A549 (cell line): Measurements from ENCODE around the gene TKFC. TPM values are rescaled to one million over a fixed set of nuclear protein-coding genes. Genes with fewer than 3 reads are reported as not detected.
A peak's percentile ranks its signal among the peaks of the same experiment; 100 is the strongest.

Experiments used
- ATAC-seq, 2 experiments: fragments of 200-7000 bp in 1 of 2; fragments of >200 bp in 1 of 2; cut with Nextera tagmentation in 1 of 2; cut with Tn5 transposase in 1 of 2; 3 replicates each; pipeline versions ENCODE4 v1.8.0 to v1.9.1; 2018 to 2020; ENCODE audit warnings: mild to moderate bottlenecking in 1 of 2, moderate library complexity in 1 of 2
- CTCF ChIA-PET: fragments of 300-600 bp; sonication (Branson Sonifier 250); formaldehyde crosslinking; extraction: SDS; loops from one replicate; lab custom pipeline; 2021; ENCODE audit warnings: antibody characterized with exemption, inconsistent platforms; lab: Yijun Ruan, JAX
- POLR2A ChIA-PET: fragments of 350-600 bp; formaldehyde crosslinking; extraction: SDS; loops from one replicate; lab custom pipeline; 2021; ENCODE audit warnings: antibody characterized with exemption, inconsistent platforms; lab: Yijun Ruan, JAX
- DNase-seq, 2 experiments: peaks; one replicate each; pipeline versions ENCODE4 v3.0.0 to v3.0.0-alpha.2; 2011 to 2016; ENCODE audit warnings: low read depth in 1 of 2, low spot score in 1 of 2
- FAIRE-seq: peaks from 2 replicates; lab custom pipeline; 2011; peaks lifted over from hg19 to GRCh38; lab: Jason Lieb, UNC
- H3K27ac ChIP-seq, 2 experiments: fragments of >200 bp; sonication (Bioruptor Twin); formaldehyde crosslinking; 3 replicates each; pipeline ENCODE4 v1.5.1; 2016 to 2017
- H3K4me1 ChIP-seq: fragments of >200 bp; sonication (Bioruptor Twin); formaldehyde crosslinking; 3 replicates; pipeline ENCODE4 v1.6.1; 2016
- H3K4me2 ChIP-seq: fragments of >200 bp; sonication (Bioruptor Twin); formaldehyde crosslinking; 3 replicates; pipeline ENCODE4 v1.6.1; 2016
- H3K4me3 ChIP-seq: fragments of >200 bp; sonication (Bioruptor Twin); formaldehyde crosslinking; 3 replicates; pipeline ENCODE4 v1.5.1; 2016
- H3K9me3 ChIP-seq: fragments of >200 bp; sonication (Bioruptor Twin); formaldehyde crosslinking; 3 replicates; pipeline ENCODE4 v1.6.1; 2016
- EHF ChIP-seq: fragments of 250-450 bp; sonication (Bioruptor Pico); IDR thresholded peaks from 2 replicates; pipeline ENCODE4 v1.5.0; 2020; ENCODE audit warnings: mild to moderate bottlenecking
- EP300 ChIP-seq, 2 experiments: fragments of >200 bp; sonication (Bioruptor Twin); formaldehyde crosslinking; IDR thresholded peaks; 2 replicates in 1 of 2; 3 replicates in 1 of 2; pipeline ENCODE4 v1.6.1; 2016 to 2017
- ESRRA ChIP-seq: fragments of 150-350 bp; IDR thresholded peaks from 2 replicates; pipeline ENCODE4 v1.6.1; 2014; ENCODE audit warnings: mild to moderate bottlenecking, low read length, borderline replicate concordance
- FOSB ChIP-seq: fragments of 250-450 bp; sonication (Bioruptor Pico); IDR thresholded peaks from 2 replicates; pipeline ENCODE4 v1.5.0; 2020; ENCODE audit warnings: mild to moderate bottlenecking, moderate library complexity
- FOSL2 ChIP-seq, 2 experiments: fragments of 450-650 bp in 1 of 2; fragments of >200 bp in 1 of 2; sonication (Bioruptor Twin) in 1 of 2; formaldehyde crosslinking; IDR thresholded peaks; 2 replicates each; pipeline versions ENCODE4 v1.5.0 to v1.6.1; 2016 to 2020; ENCODE audit warnings: mild to moderate bottlenecking in 1 of 2, moderate library complexity in 1 of 2
- FOXS1 ChIP-seq: fragments of 250-450 bp; sonication (Bioruptor Pico); IDR thresholded peaks from 2 replicates; pipeline ENCODE4 v1.5.0; 2020; ENCODE audit warnings: mild to moderate bottlenecking, moderate library complexity
- HDAC2 ChIP-seq: fragments of 200-600 bp; sonication (generic); IDR thresholded peaks from 2 replicates; pipeline ENCODE4 v1.6.1; 2016
- HES2 ChIP-seq: fragments of >200 bp; sonication (Bioruptor Twin); formaldehyde crosslinking; IDR thresholded peaks from 2 replicates; pipeline ENCODE4 v1.6.1; 2016
- JUN ChIP-seq, 2 experiments: fragments of >200 bp; sonication (Bioruptor Twin); formaldehyde crosslinking; IDR thresholded peaks; 2 replicates in 1 of 2; 3 replicates in 1 of 2; pipeline ENCODE4 v1.6.1; 2016 to 2017
- JUNB ChIP-seq: fragments of >200 bp; sonication (Bioruptor Twin); formaldehyde crosslinking; IDR thresholded peaks from 2 replicates; pipeline ENCODE4 v1.6.1; 2016
- KDM1A ChIP-seq: fragments of 200-600 bp; sonication (generic); IDR thresholded peaks from 2 replicates; pipeline ENCODE4 v1.6.1; 2016; ENCODE audit warnings: low read depth, mild to moderate bottlenecking
- MYC ChIP-seq: IDR thresholded peaks from 2 replicates; pipeline ENCODE4 v1.6.1; 2012; ENCODE audit warnings: mild to moderate bottlenecking, inconsistent platforms, low read length, improper control_type of control experiment, borderline replicate concordance
- NFE2L2 ChIP-seq: fragments of 150-350 bp; conservative IDR thresholded peaks from 2 replicates; pipeline ENCODE4 v1.6.1; 2014; ENCODE audit warnings: low read length
- RAD21 ChIP-seq, 2 experiments: fragments of >200 bp in 1 of 2; sonication (Bioruptor Twin) in 1 of 2; formaldehyde crosslinking in 1 of 2; IDR thresholded peaks in 1 of 2; conservative IDR thresholded peaks in 1 of 2; 2 replicates in 1 of 2; 3 replicates in 1 of 2; pipeline ENCODE4 v1.6.1; 2012 to 2018; ENCODE audit warnings: inconsistent platforms in 1 of 2
- RCOR1 ChIP-seq: fragments of 150-350 bp; IDR thresholded peaks from 2 replicates; pipeline ENCODE4 v1.6.1; 2014; ENCODE audit warnings: antibody characterized with exemption, low read length, low read depth
- RNF2 ChIP-seq: fragments of 200-600 bp; sonication (generic); IDR thresholded peaks from 2 replicates; pipeline ENCODE4 v1.6.1; 2016; ENCODE audit warnings: low read depth, mild to moderate bottlenecking, antibody characterized with exemption, moderate library complexity, borderline replicate concordance
- TFCP2L1 ChIP-seq: fragments of 250-450 bp; sonication (Bioruptor Pico); IDR thresholded peaks from 2 replicates; pipeline ENCODE4 v1.5.0; 2021; ENCODE audit warnings: mild to moderate bottlenecking
- ZNF302 ChIP-seq: fragments of 250-450 bp; sonication (Bioruptor Pico); IDR thresholded peaks from 2 replicates; pipeline ENCODE4 v1.9.0; 2021; ENCODE audit warnings: inconsistent platforms, mild to moderate bottlenecking, moderate library complexity
- ZSCAN20 ChIP-seq: fragments of 250-450 bp; sonication (Bioruptor Pico); IDR thresholded peaks from 2 replicates; pipeline ENCODE4 v1.8.0; 2022; ENCODE audit warnings: mild to moderate bottlenecking, moderate library complexity
- WGBS: methylation state at CpG from one replicate; pipeline ENCODE4 v1.1.6; 2017; ENCODE audit errors: missing lambda C conversion rate; 5-methylcytosine and 5-hydroxymethylcytosine counted together
- polyA plus RNA-seq, 4 experiments: library from polyadenylated mRNA; depleted of rRNA in 3 of 4; stranded (reverse); fragments of >200 nt; fragmentation: RNase III in 1 of 4; extraction: RNeasy Plus Mini Kit Qiagen cat#74134 plus additional on column Dnase treatment in 1 of 4; gene quantifications; 2 replicates in 3 of 4; 3 replicates in 1 of 4; pipeline ENCODE4 v1.2.3, GENCODE V29; 2011 to 2017
- TF ChIP-seq, protein P1 (sequence below): IDR thresholded peaks from 2 replicates; pipeline ENCODE4 v1.6.1; 2012
- TF ChIP-seq, protein P2 (sequence below): fragments of >200 bp; sonication (Bioruptor Twin); formaldehyde crosslinking; IDR thresholded peaks from 3 replicates; pipeline ENCODE4 v1.6.1; 2016
- TF ChIP-seq, protein P3 (sequence below): fragments of >200 bp; sonication (Bioruptor Twin); formaldehyde crosslinking; IDR thresholded peaks from 3 replicates; pipeline ENCODE4 v1.5.1; 2016

TKFC gene
- polyA plus RNA-seq, 2 of the 4 experiments (the other 2 are of a cell fraction), result 46.5 to 48.7 TPM

DNA sequence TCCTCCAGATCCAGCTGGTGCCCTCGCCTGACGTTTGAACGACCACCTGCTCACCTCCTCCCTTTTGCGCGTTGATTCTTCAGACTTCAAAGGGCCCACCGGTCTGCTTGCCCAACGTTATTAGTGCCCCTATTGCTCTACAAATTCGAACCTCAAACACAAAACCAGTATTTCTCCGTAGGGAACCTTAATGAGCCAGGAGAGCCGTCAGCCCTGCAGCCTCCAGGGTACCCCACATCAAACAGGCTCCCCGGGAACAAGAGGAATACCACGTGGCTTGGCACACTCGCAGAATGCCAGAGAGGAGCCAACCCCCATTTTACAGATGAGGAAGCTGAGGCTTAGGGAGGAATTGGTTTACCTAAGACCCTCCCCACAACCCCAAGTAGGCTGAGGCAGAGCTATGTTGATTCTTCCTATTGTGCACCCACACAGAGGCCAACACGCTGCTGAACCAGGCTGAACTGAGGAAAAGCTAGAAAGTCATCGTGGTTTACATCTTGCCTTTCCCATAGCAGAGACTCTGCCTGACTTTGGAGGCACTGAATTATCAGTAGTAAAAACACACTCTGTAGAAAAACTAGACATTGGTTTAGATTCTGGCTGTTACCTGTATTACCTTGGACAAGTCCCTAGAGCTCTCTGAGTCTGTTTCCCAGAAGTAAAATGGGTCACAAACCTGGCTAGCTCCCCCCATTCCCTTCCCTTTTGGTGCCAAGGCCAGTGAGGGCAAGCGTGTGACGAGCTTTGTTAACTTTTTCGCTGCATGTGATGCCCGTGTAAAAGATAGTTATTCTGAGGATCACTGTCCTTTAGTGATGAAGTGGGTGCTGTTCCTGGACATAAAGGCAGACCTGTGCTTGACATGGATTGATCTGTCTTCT lies 764 bp downstream of the TKFC start:
- peak overlapping the region; percentile 93 to 96 for H3K27ac ChIP-seq
- peak overlapping the region; percentile 96 for H3K4me3 ChIP-seq
- TF ChIP-seq MYC, result peak; percentile 80
- TF ChIP-seq, protein P1, sequence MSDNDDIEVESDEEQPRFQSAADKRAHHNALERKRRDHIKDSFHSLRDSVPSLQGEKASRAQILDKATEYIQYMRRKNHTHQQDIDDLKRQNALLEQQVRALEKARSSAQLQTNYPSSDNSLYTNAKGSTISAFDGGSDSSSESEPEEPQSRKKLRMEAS, result peak; percentile 40
- TF ChIP-seq KDM1A, result peak; percentile 81; the same call in 1 of the 2 replicates
- no peak for TF ChIP-seq JUN (IDR thresholded peaks at IDR 0.05)
- TF ChIP-seq, all 56 proteins: peak for 3
- ATAC-seq (no peak), FAIRE-seq (no peak), DNase-seq (no peak)
- H3K4me1 ChIP-seq, result peaks cover 35% of the 10 kb centered on the region
- 34% methylated on average over 17 of the region's 19 CpGs for WGBS
- POLR2A ChIA-PET, result interaction anchor here (1.1 to 7.9 kb wide), 6 partner anchors 11 to 59 kb away, joined by 3 to 67 read pairs (median 6); partner anchors contain the start of genes CYB561A3, TMEM138 and TMEM216
- CTCF ChIA-PET, result interaction anchor here (1.0 to 10.9 kb wide), 11 partner anchors 12 to 143 kb away, joined by 3 to 552 read pairs (median 5); partner anchors contain the start of genes CYB561A3, TMEM138 and TMEM216
- no peaks in the 10 kb centered on the region for H3K9me3 ChIP-seq
- peak overlapping the region; percentile 80 for H3K4me2 ChIP-seq

GRCh38 chr11:61334434-61335354 lies 1.7 kb downstream of the TKFC start:
- peak overlapping the region; percentile 80 for H3K4me2 ChIP-seq
- no peak overlapping the region for H3K4me3 ChIP-seq
- DNase-seq (no peak), ATAC-seq (no peak), FAIRE-seq (no peak)
- WGBS, result 88% methylated on average over 16 of the region's 16 CpGs
- peak overlapping the region; percentile 93 to 96; a peak in 5 of 6 replicates for H3K27ac ChIP-seq
- peaks cover 35% of the 10 kb centered on the region for H3K4me1 ChIP-seq
- TF ChIP-seq NFE2L2 (no peak), FOSL2 (IDR thresholded peaks at IDR 0.05) (no peak), FOSL2 (CRISPR knock-in tag; IDR thresholded peaks at IDR 0.05) (peak; percentile 29; the same call in 1 of the 2 replicates), HDAC2 (no peak)
- TF ChIP-seq, protein P2, sequence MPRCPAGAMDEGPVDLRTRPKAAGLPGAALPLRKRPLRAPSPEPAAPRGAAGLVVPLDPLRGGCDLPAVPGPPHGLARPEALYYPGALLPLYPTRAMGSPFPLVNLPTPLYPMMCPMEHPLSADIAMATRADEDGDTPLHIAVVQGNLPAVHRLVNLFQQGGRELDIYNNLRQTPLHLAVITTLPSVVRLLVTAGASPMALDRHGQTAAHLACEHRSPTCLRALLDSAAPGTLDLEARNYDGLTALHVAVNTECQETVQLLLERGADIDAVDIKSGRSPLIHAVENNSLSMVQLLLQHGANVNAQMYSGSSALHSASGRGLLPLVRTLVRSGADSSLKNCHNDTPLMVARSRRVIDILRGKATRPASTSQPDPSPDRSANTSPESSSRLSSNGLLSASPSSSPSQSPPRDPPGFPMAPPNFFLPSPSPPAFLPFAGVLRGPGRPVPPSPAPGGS, result no peak
- ChIA-PET CTCF (interaction anchor here (1.3 to 10.9 kb wide), 10 partner anchors 8 to 142 kb away, joined by 3 to 552 read pairs (median 14); partner anchors contain the start of genes CYB561A3, TMEM138 and TMEM216), POLR2A (interaction anchor here (1.6 to 7.9 kb wide), 5 partner anchors 26 to 58 kb away, joined by 5 to 67 read pairs (median 7); partner anchors contain the start of genes CYB561A3, TMEM138 and TMEM216)
- no peaks in the 10 kb centered on the region for H3K9me3 ChIP-seq

- Histone ChIP-seq H3K4me1 (peaks cover 35% of the 10 kb centered on the region), H3K27ac (peak overlapping the region in 1 of 2 experiments; percentile 93; a peak in 1 of 6 replicates), H3K4me3 (no peak overlapping the region), H3K9me3 (no peaks in the 10 kb centered on the region), H3K4me2 (no peak overlapping the region)
- no peak for DNase-seq
- ATAC-seq, result no peak
- ChIA-PET POLR2A (interaction anchor here (1.5 to 7.9 kb wide), 3 partner anchors 26 to 57 kb away, joined by 12 to 67 read pairs (median 40); partner anchors contain the start of genes CYB561A3, TMEM138 and TMEM216), CTCF (interaction anchor here (0.9 to 10.9 kb wide), 15 partner anchors 8 to 111 kb away, joined by 3 to 552 read pairs (median 9); partner anchors contain the start of genes CYB561A3, TMEM138 and TMEM216)
- TF ChIP-seq, protein P3, sequence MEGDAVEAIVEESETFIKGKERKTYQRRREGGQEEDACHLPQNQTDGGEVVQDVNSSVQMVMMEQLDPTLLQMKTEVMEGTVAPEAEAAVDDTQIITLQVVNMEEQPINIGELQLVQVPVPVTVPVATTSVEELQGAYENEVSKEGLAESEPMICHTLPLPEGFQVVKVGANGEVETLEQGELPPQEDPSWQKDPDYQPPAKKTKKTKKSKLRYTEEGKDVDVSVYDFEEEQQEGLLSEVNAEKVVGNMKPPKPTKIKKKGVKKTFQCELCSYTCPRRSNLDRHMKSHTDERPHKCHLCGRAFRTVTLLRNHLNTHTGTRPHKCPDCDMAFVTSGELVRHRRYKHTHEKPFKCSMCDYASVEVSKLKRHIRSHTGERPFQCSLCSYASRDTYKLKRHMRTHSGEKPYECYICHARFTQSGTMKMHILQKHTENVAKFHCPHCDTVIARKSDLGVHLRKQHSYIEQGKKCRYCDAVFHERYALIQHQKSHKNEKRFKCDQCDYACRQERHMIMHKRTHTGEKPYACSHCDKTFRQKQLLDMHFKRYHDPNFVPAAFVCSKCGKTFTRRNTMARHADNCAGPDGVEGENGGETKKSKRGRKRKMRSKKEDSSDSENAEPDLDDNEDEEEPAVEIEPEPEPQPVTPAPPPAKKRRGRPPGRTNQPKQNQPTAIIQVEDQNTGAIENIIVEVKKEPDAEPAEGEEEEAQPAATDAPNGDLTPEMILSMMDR, result no peak
- TF ChIP-seq FOXS1 (CRISPR knock-in tag) (no peak), ZSCAN20 (no peak), EP300 (IDR thresholded peaks at IDR 0.05) (no peak), NFE2L2 (no peak), RNF2 (no peak), ZNF302 (CRISPR knock-in tag) (no peak), RCOR1 (no peak), EHF (CRISPR knock-in tag) (no peak), RAD21 (conservative IDR thresholded peaks at IDR 0.05 in 1 of 2, IDR thresholded peaks at IDR 0.05 in 1 of 2) (no peak), JUNB (no peak), FOSB (CRISPR knock-in tag) (no peak), ESRRA (no peak), TFCP2L1 (CRISPR knock-in tag) (no peak), HDAC2 (no peak), HES2 (no peak), FOSL2 (IDR thresholded peaks at IDR 0.05) (no peak), FOSL2 (CRISPR knock-in tag; IDR thresholded peaks at IDR 0.05) (no peak)
- WGBS, result 91% methylated on average over 1 of the region's 1 CpG
- FAIRE-seq, result no peak
Observed at GRCh38 chr11:61335355-61335710, 2.3 kb downstream of the TKFC start.
